ENCODE data around the gene MATCAP1.

MATCAP1 gene

DNA sequence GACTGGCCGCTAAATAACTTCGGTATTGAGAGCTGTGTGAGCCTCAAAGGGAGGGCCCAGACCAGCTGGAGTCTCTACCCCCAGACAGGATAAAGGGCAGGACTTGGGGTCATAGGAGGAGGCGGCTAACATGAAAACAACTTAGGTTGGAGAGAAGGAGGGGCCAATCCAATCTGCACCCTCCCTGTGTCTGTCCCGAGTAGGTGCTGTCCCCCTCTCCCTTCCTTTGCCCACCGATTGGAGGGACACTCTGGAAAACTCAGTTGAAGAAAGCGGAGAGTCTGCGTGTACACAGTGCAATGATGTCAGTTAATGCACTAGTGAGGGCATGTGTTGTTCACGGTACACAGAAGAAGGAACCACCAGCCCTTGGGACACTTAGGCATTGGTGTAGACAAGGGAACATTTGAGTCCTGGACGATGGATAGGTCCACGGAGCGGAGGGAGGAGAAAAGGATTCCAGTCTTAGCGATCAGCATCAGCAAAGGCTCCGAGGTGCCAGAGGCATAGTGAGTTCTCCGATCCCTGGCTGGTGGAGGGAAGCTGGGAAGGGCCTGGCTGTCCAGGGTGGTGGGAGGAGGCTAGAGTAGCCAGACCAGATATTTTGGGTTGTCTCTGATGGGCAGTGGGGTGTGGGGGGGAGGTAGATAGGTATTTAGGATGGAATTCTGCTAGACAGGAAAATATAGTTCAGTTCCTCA lies 12.7 kb downstream of the MATCAP1 start:
- no peak for DNase-seq

DNA sequence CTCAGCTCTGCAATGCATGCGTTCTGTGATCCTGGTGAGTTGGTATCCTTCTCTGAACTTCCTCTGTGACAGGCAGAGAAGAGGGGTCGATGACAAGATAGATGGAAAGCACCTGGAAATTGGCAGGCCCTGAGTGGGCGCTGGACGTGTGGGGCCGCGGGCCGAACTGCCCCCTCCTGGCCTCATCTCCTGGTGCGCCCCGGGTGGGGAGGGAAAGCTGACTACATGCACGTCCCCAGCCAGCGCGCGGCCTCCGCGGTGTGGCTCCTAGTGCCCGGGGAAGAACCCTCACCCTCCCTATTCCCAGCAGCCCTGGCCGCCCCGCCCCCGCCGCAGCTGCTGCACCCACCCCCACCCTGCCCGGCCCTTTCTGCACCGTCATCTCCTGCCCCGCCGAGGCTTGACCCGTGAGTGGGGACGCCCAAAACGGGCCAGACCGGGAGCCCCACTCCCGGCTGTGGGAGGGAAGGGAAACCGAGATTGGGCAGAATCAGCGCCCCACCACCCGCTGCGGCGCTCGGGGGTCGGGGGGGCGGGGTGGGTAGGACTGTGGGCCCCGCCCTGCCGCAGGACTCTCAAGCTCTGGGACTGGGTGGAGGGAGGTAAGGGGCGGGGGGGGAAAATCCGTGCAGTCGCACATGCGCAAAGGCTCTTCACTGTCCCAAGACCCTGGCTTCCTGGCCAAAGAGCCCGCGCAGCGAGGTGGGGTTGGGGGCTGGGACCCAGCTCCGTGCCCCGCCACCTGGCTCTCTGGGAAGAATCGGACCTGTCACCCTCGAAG lies 13.4 kb downstream of the MATCAP1 start, which contains the start of gene NOL3:
Gene NOL3, plus strand, starts transcription at position 371 of the 781 bp plus-strand sequence.
- DNase-seq: peak; percentile 73

DNA sequence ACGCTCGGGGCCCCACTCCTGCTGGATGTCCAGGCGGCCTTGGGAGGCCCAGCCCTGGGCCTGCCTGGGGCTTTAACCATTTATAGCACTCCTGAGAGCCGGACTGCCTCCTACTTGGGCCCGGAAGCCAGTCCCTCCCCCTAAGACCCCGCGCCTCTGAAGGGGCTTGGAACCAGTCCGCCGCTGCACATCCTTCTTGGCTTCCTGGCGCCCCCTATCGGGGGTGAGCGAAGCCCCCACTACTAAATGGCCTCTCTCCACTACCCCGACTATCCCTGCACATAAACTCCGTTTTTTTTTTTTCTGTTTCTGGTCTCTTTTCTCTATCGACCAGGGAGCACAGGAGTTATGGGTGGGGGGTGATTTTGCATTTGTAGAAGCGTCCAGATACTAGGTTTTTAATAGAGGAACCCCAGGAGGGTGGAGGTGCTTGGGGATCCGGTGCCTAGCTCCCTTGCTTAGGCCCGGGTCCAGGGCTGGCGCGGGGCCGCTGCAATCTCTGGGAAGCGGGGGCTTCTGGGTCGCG lies 14.1 kb downstream of the MATCAP1 start:
- no peak for DNase-seq

DNA sequence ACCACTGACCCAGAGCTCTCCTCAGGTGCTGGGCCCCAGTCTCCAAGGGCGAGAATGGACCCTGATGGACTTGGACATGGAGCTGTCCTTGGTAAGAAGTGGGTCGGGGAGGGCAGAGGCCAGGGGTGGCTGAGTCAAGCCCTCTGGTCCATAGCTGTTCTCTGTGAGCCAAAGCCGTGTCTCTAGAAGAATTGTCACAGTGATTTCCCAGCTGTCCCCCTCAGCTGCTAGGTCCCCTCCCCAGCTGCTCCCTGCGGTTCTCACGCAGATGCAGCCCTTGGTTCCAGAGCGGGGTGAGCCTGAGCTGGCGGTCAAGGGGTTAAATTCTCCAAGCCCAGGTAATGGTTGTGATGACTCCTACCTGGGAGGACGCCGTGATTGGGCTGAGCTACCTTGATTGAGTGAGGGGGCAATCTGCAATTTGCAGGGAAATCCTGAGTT lies 14.7 kb downstream of the MATCAP1 start:
- no peak for DNase-seq

DNA sequence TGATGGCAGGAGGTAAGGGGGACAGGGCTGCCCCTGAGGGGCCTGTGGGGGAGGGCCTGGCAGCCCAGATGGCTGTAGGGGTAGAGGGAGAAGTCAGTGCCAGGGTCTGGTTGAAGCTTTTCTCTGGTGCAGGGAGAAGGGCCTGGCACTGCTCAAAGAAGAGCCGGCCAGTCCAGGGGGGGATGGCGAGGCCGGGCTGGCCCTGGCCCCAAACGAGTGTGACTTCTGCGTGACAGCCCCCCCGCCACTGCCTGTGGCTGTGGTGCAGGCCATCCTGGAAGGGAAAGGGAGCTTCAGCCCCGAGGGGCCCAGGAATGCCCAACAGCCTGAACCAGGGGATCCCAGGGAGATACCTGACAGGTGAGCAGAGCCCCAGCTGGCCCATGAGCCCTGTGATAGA lies 16.2 kb downstream of the MATCAP1 start:
- DNase-seq: no peak

DNA sequence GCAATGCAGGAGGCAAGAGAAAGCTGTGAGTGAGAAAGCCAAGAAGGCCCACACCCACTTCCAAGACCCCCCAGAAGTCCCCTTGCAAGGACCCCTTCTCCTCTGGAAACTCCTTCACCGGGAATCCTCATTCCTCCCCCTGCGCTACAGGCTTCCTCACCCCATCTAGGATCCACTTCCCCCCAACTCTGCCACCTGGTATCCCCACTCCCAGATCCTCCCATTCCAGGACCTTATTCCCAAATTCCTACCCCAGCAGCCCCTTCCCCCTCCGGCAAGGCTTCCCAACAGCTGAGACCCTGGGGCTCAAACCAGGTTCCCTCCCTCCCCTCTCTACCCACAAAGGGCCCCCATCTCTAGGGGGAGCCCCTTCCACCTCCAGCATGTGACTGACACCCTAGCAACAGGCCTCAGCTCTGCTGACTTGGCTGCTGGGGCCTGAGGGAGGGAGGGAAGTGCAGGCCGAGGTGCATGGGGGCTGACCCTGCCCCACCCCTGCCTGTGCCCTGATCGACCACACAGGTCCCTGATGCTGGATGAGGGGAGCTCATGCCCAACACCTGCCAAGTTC lies 17.1 kb downstream of the MATCAP1 start:
- no peak for DNase-seq

DNA sequence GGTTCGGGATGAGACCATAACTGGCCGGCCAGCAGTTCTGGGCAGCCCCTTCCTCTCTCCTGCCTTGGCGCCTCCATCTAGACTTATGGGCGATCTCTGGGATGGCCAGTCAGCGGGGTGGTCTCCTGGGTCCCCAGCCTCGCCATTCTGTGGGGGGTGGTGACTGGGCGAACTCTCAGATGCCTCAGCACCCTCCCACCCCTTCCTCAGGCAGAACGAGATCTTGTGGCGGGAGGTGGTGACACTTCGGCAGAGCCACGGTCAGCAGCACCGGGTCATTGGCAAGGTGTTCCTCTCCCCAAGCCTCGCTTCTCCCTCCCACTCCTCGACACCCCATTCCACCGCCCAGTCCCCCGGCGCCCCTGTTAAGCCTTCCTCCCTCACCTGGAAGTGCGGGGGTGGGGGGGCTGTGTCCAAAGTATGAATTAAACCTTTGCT lies 17.6 kb downstream of the MATCAP1 start:
- no peak for DNase-seq

DNA sequence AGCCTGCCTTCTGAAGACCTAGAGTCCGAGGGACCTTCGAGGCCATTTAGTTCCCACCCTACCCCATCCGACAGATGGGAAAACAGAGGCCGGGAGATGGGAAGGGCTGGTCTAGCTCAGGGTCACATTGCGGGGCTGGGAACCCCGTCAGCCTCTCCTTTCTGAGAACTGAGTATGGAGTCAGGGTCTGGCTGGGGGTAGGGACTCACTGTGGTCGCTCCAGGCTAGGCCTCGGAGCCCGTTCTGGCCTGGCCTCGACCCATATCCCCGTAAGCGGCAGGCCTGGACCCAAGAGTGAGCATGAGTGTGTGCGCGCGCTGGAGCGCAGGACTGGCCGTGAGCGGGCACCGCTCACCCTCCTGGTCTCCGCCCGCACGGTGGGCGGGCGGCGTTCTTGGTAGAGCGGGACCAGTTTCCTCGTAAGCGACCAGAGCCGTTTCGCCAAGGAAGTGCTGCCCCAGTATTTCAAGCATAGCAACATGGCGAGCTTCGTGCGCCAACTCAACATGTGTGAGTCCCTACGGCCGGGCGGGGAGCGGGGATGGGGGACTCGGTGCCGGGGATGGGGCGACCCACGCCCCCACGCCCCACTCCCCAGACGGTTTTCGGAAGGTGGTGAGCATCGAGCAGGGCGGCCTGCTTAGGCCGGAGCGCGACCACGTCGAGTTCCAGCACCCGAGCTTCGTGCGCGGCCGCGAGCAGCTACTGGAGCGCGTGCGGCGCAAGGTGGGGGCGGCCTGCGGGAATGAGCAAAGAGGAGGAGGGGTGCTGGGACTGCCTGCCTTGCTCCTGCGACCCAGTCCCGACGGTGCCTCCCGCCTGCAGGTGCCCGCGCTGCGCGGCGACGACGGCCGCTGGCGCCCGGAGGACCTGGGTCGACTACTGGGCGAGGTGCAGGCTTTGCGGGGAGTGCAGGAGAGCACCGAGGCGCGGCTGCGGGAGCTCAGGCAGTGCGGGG lies 18.4 kb downstream of the MATCAP1 start:
- DNase-seq: no peak

DNA sequence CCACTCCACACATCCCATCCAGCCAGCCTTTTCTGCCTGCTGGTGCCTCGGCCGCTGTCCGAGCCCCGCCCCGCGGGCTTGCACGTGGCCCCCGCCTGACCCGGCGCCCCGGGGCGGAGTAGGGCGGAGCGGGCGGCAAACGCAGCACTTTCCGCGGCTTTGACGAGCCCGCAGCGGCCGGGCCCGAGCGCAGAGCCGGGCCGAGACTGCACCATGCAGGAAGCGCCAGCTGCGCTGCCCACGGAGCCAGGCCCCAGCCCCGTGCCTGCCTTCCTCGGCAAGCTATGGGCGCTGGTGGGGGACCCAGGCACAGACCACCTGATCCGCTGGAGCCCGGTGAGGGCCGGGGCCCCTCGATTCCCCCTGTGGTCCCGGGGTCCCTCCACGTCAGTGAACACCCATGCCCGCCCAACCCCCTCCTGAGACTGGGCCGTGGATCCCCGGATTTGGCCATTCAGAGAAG lies 19.1 kb downstream of the MATCAP1 start, which contains the start of gene HSF4:
Gene HSF4, plus strand, starts transcription at position 147 of the 463 bp plus-strand sequence. Its CDS starts 67 bp downstream, at position 214.
- no peak for DNase-seq

DNA sequence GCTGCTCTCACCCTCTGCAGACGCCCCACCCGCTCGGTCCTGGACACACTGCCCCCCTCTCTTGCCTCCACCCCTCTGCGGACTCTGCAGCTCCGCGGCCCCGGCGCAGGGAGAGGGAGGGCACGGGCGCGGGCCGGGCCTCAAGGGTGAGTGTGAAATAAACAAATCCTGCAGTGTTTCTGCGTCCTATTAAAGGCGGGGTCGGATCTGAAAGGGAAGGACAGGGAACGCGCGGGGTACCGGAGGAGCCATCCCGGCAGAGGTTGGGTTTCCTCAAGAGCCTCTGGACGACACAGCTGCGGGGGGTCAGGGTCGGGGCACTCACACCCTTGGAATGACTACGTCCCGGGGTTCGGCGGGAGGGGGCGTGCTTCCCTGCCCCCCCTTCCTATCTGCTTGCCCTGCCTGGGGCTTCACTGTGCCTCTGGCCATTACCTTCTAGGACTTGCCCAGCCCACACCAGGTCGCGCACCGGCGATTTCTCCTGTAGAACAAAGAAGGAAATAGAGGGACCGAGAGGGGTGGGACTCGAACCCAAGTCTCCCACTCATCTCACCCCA lies 19.7 kb downstream of the MATCAP1 start:
- no peak for DNase-seq

DNA sequence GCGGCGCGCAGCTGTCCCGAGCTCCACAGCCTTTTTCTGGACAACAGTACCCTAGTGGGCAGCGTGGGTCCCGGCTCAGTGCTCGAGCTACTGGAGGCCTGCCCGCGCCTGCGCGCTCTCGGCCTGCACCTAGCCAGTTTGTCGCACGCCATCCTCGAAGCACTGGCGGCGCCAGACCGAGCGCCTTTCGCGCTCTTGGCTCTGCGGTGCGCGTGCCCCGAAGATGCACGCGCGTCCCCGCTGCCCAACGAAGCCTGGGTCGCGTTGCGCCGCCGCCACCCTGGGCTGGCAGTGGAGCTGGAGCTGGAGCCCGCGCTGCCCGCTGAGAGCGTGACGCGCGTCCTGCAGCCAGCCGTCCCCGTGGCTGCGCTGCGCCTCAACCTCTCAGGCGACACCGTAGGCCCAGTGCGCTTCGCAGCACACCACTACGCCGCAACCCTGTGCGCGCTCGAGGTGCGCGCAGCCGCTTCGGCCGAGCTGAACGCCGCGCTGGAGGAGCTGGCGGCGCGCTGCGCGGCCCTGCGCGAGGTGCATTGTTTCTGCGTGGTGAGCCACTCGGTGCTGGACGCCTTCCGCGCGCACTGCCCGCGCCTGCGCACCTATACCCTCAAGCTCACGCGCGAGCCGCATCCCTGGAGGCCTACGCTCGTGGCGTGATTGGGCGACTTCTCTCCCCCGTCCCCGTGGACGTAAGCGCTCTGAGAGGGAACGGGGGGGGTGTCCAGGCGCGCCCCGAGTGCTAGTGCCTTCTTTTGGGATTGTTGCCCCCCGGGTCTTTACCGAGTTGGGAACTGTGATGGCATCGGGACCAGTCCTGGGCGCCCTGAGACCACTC lies 20.4 kb downstream of the MATCAP1 start:
- peak; percentile 84 for DNase-seq

DNA sequence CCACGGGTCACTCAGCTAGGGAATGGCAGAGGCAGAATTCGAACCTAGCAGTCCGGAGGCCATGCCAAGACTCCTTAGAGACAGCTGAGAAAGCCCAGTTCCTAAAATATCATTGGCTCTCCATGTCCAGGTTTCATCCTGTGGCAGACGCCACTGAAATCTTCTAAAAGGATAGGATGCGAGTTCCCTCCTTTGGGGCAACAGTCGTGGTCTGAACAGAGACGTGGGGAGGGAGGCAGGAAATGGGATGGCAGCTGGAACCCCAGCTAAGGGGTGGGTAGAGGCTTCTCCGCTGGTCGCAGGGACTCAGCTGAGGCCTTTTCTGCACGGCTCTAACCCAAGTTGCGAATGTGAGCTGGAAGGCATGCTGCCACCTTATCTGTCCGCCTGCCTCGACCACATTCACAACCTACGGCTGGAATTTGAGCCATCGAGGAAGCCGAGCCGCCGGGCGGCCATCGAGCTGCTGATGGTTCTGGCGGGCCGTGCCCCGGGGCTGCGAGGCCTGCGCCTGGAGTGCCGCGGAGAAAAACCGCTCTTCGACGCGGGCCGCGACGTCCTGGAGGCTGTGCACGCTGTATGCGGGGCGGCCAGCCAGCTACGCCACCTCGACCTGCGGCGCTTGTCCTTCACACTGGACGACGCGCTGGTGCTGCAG lies 21.1 kb downstream of the MATCAP1 start:
- no peak for DNase-seq

DNA sequence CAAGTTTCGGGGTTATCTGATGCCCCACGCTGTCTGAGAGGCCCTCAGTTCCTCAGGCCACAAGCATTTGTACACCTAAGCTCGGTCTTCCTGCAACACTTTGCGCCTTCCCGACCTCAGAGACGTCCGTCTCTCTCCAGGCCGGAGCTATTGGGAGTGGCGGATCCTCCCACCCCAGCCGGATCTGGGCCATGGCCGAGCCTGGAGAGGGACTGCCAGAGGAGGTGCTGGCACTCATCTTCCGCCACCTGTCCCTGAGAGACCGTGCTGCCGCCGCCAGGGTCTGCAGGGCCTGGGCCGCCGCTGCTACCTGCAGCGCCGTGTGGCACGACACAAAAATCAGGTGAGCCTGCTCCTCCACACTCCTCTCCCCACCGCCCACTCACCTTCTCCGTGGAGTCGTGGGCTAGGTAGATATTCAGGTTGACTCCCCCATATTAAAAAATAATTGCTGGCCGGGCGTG lies 22.1 kb downstream of the MATCAP1 start:
- DNase-seq: no peak

DNA sequence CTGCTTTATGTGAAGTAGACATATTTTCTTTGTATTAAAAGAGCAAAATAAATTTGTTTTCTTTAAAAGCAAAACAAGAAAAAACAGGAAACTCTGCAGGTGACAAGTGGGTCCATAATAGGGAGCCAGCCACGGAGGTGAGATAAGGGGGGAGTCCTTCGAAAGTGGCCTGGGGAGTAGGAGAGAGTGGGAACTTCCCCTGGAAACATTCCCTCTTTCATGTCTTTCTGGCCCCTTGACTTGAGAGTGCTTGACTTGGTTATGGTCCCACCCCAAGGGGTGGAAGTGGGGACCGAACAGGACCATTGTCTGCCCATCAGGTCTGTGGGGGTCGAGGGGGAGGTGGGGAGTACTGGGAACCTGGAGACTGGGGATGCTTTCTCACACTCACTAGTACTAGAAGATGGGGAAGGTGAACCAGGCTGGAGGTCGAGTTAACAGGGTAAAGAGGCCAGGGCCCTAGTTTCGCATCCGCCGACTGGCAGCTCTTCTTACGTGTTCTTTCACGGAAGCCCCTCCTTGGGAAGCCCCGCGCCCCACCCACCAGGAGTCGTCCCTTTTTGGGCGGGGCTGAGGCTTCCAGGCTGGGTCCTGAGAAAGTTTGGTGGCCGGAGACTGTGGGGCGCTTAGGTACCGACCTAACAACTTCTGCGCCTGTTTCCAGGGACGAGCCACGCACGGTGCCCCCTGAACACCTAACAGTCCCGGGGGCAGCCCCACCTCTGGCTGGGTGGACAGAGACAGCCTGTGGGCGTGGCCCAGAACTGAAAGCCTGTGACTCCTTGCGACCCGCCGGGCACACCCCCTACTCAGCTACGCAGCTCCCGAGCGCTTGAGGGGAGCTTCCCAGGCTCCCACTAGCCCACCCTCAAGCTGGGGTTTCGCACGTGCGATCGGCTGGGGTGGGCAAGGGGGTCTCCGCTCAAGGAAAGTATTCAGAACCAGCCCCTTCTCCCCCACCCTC lies 24.8 kb downstream of the MATCAP1 start:
- DNase-seq: peak; percentile 10

DNA sequence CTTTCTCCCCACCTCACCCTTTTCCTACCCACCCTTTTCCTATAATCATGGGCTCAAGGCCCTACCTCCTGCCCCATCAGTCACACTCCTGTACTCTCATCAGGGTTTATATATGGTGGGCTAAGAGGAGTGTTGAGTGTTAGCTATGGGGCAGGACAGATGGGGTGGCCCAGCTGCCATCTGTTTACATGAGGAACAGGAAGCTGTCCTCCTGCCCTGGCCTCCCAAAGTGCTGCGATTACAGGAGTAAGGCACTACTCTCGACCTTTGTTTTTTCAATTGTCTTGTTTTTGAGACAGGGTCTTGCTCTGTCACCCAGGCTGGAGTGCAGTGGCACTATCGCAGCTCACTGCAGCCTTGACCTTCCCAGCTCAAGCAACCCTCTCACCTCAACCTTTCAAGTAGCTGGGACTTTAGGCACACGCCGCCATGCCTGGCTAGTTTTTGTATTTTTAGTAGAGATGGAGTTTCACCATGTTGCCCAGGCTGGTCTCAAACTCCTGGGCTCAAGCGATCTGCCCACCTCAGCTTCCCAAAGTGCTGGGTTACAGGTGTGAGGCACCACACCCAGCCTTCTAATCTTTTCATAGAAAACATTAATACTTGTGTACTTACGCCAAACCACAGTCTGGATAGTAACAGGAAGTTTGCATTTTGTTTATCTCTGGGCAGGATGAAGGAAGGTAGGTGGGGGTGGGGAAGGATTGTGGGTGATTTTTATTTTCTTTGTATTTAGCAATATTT lies 25.7 kb downstream of the MATCAP1 start:
- no peak for DNase-seq

DNA sequence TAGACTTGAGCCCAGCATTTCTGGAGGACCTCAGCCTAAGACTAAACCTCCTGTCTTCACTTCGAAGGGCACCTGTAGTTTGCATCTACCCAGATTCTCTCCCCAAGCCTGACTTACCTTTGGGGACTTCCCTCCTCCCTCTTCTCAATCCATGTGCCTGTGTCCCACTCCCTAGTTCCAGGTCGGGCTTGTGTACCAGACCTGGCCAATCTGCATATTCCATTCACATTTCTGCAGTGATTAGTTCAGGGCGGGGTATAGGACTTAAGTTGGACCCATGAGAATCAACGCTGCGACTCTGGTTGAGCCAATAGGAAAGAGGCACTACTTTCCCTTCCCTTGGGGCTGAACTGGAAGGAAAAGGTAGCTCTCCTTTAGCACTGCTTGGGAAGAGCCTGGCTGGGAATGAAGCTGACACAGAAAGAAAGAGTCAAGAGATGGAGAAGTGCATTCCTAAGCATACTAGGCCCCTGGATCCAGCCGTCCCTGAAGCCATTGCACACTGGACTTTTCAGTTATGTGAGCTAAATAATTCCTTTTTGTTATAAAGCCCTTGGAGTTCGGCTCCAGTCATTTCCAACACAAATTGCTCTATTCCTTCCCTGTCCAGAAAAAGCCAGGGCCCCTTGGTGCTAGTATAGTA lies 26.5 kb downstream of the MATCAP1 start:
- no peak for DNase-seq

DNA sequence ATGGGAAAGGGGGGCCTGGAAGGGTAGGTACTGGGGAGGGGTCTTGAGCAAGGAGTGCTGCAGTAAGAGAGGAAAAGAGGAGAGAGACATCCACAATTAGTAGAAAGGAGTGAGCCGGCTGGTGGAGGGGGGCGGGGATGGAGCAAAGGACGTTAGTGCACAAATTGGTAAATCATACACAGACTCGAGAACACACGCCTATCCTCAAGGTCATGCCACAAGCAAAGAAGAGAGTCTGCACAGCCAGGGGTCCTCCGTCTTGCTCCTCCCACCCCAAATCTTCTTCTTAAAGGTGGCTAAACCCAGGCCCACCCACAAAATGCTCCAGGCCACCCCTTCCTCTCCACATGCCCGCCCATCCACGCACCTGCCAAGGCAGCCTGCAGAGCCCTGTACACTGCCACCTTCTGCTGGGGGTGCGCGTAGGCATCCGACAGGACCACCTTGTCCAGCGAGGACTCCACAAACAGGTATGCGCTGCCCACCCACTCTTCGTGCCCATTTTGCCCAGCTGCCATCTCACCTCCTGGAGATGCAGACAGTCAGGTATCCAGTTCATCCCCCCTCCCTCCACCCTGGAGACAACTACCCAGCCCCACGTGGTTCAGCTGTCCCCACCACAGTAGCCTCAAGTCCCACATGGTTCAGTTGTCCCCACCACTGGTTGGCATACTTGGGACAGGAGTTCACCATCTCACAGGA lies 27.5 kb downstream of the MATCAP1 start:
- DNase-seq: no peak

Data from NCI-H345 (cell line).